ENCODE measurements around the gene PEX11A.

Gene PEX11A

DNA sequence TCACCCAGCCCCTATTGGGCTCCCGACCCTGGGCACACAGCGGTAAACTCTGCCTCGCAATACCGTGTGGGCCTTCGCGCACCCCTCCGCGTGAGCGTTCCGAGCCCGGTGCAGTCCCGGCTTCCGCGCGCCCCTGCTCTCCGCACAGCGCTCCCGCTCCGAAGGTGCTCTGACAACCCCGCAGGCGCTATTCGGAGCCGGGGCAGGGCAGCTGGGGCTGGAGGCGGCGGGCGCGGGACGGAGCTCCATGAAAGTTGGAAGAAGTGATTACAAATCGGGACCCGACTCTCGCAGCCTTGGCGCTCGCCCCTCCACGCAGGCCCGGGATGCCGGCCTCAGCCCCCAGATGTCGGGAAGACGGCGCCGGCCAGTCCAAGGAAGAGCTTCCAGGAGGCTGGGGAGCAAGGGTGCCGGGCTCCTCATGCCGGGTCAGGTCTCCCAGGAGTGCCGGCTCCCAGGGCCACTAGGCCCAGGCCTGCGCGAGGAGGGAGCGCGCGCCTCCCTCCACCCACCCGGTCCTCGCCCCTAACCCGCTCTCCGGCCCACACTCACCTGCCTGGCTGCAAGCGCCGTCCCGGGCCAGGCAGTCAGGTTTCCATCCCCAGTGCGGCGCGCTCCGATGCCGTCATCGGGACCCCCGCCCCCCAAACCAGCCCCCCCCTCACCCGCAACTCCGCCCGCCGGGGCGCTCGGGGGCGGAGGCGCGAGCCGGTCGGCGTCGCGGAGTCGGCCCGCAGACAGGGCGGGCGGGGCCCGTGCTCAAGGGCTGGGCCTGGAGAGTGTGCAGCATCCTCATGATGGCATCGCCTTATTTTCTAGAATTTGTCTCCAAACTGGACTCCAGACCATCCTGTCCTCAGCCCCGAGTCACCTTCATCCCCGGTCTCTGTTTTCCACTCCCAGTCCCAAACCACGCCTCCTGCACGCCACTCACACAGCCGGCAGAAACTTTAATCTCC, 35.4 kb downstream of the PEX11A start, which contains the start of gene KIF7 (continued):
- TF ChIP-seq, protein P1, sequence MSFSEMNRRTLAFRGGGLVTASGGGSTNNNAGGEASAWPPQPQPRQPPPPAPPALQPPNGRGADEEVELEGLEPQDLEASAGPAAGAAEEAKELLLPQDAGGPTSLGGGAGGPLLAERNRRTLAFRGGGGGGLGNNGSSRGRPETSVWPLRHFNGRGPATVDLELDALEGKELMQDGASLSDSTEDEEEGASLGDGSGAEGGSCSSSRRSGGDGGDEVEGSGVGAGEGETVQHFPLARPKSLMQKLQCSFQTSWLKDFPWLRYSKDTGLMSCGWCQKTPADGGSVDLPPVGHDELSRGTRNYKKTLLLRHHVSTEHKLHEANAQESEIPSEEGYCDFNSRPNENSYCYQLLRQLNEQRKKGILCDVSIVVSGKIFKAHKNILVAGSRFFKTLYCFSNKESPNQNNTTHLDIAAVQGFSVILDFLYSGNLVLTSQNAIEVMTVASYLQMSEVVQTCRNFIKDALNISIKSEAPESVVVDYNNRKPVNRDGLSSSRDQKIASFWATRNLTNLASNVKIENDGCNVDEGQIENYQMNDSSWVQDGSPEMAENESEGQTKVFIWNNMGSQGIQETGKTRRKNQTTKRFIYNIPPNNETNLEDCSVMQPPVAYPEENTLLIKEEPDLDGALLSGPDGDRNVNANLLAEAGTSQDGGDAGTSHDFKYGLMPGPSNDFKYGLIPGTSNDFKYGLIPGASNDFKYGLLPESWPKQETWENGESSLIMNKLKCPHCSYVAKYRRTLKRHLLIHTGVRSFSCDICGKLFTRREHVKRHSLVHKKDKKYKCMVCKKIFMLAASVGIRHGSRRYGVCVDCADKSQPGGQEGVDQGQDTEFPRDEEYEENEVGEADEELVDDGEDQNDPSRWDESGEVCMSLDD (tag by site-specific recombination; IDR thresholded peaks at IDR 0.05) = no peak
- TF ChIP-seq GLI2 (tag by site-specific recombination; IDR thresholded peaks at IDR 0.05; ENCODE audit: borderline replicate concordance, low read depth) (no peak), ZNF132 (tag by site-specific recombination; IDR thresholded peaks at IDR 0.05; ENCODE audit: borderline replicate concordance) (no peak), ZXDB (tag by site-specific recombination; IDR thresholded peaks at IDR 0.05) (peak; percentile 74), ZNF138 (tag by site-specific recombination; IDR thresholded peaks at IDR 0.05; ENCODE audit: borderline replicate concordance) (no peak), ZNF19 (tag by site-specific recombination; IDR thresholded peaks at IDR 0.05; ENCODE audit: low read depth) (no peak), MYNN (tag by site-specific recombination; IDR thresholded peaks at IDR 0.05; ENCODE audit: borderline replicate concordance) (no peak), ZBTB8A (tag by site-specific recombination; IDR thresholded peaks at IDR 0.05) (no peak), ZNF530 (tag by site-specific recombination; IDR thresholded peaks at IDR 0.05; ENCODE audit: low read depth) (no peak), ZNF48 (tag by site-specific recombination; IDR thresholded peaks at IDR 0.05) (no peak), ZNF146 (tag by site-specific recombination; IDR thresholded peaks at IDR 0.05) (no peak; the same call in 1 of the 2 replicates), RBAK (tag by site-specific recombination; IDR thresholded peaks at IDR 0.05) (no peak), GLIS2 (tag by site-specific recombination; IDR thresholded peaks at IDR 0.05) (peak; percentile 74), ZNF341 (tag by site-specific recombination; IDR thresholded peaks at IDR 0.05; ENCODE audit: low read depth) (peak; percentile 29; the same call in 1 of the 2 replicates), ZNF335 (tag by site-specific recombination; conservative IDR thresholded peaks at IDR 0.05) (peak; percentile 88), ZNF354C (tag by site-specific recombination; IDR thresholded peaks at IDR 0.05; ENCODE audit: borderline replicate concordance, low read depth) (no peak), ZNF202 (tag by site-specific recombination; IDR thresholded peaks at IDR 0.05; ENCODE audit: borderline replicate concordance) (no peak), ZNF514 (tag by site-specific recombination; IDR thresholded peaks at IDR 0.05) (no peak), ZNF366 (tag by site-specific recombination; conservative IDR thresholded peaks at IDR 0.05) (no peak), SP2 (tag by site-specific recombination; IDR thresholded peaks at IDR 0.05) (peak; percentile 23; the same call in 1 of the 2 replicates), ZNF707 (tag by site-specific recombination; IDR thresholded peaks at IDR 0.05) (no peak)
- TF ChIP-seq, protein P2, sequence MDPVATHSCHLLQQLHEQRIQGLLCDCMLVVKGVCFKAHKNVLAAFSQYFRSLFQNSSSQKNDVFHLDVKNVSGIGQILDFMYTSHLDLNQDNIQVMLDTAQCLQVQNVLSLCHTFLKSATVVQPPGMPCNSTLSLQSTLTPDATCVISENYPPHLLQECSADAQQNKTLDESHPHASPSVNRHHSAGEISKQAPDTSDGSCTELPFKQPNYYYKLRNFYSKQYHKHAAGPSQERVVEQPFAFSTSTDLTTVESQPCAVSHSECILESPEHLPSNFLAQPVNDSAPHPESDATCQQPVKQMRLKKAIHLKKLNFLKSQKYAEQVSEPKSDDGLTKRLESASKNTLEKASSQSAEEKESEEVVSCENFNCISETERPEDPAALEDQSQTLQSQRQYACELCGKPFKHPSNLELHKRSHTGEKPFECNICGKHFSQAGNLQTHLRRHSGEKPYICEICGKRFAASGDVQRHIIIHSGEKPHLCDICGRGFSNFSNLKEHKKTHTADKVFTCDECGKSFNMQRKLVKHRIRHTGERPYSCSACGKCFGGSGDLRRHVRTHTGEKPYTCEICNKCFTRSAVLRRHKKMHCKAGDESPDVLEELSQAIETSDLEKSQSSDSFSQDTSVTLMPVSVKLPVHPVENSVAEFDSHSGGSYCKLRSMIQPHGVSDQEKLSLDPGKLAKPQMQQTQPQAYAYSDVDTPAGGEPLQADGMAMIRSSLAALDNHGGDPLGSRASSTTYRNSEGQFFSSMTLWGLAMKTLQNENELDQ (tag by site-specific recombination; IDR thresholded peaks at IDR 0.05; ENCODE audit: low read depth) = no peak
- TF ChIP-seq, protein P3, sequence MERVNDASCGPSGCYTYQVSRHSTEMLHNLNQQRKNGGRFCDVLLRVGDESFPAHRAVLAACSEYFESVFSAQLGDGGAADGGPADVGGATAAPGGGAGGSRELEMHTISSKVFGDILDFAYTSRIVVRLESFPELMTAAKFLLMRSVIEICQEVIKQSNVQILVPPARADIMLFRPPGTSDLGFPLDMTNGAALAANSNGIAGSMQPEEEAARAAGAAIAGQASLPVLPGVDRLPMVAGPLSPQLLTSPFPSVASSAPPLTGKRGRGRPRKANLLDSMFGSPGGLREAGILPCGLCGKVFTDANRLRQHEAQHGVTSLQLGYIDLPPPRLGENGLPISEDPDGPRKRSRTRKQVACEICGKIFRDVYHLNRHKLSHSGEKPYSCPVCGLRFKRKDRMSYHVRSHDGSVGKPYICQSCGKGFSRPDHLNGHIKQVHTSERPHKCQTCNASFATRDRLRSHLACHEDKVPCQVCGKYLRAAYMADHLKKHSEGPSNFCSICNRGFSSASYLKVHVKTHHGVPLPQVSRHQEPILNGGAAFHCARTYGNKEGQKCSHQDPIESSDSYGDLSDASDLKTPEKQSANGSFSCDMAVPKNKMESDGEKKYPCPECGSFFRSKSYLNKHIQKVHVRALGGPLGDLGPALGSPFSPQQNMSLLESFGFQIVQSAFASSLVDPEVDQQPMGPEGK (tag by site-specific recombination; IDR thresholded peaks at IDR 0.05) = peak; percentile 93
- TF ChIP-seq, protein P4, sequence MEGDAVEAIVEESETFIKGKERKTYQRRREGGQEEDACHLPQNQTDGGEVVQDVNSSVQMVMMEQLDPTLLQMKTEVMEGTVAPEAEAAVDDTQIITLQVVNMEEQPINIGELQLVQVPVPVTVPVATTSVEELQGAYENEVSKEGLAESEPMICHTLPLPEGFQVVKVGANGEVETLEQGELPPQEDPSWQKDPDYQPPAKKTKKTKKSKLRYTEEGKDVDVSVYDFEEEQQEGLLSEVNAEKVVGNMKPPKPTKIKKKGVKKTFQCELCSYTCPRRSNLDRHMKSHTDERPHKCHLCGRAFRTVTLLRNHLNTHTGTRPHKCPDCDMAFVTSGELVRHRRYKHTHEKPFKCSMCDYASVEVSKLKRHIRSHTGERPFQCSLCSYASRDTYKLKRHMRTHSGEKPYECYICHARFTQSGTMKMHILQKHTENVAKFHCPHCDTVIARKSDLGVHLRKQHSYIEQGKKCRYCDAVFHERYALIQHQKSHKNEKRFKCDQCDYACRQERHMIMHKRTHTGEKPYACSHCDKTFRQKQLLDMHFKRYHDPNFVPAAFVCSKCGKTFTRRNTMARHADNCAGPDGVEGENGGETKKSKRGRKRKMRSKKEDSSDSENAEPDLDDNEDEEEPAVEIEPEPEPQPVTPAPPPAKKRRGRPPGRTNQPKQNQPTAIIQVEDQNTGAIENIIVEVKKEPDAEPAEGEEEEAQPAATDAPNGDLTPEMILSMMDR (tag by site-specific recombination; IDR thresholded peaks at IDR 0.05) = peak; percentile 20; the same call in 1 of the 2 replicates
- TF ChIP-seq, protein P5, sequence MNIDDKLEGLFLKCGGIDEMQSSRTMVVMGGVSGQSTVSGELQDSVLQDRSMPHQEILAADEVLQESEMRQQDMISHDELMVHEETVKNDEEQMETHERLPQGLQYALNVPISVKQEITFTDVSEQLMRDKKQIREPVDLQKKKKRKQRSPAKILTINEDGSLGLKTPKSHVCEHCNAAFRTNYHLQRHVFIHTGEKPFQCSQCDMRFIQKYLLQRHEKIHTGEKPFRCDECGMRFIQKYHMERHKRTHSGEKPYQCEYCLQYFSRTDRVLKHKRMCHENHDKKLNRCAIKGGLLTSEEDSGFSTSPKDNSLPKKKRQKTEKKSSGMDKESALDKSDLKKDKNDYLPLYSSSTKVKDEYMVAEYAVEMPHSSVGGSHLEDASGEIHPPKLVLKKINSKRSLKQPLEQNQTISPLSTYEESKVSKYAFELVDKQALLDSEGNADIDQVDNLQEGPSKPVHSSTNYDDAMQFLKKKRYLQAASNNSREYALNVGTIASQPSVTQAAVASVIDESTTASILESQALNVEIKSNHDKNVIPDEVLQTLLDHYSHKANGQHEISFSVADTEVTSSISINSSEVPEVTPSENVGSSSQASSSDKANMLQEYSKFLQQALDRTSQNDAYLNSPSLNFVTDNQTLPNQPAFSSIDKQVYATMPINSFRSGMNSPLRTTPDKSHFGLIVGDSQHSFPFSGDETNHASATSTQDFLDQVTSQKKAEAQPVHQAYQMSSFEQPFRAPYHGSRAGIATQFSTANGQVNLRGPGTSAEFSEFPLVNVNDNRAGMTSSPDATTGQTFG (tag by site-specific recombination; IDR thresholded peaks at IDR 0.05; ENCODE audit: borderline replicate concordance) = no peak

Measured in HEK293 (cell line).